IMR-90 (cell line): Measurements from ENCODE around the gene EIF2B2. TPM values are rescaled to one million over a fixed set of nuclear protein-coding genes. Genes with fewer than 3 reads are reported as not detected.

Experiments used
- ATAC-seq: fragments of 200-7000 bp; cut with Tn5 transposase; 2 replicates; pipeline ENCODE4 v1.9.1; 2020; ENCODE audit warnings: low read depth, mild to moderate bottlenecking, moderate library complexity
- BruUV-seq: library from RNA; stranded (reverse); fragments of 400-500 nt; replicated peaks from 2 replicates; lab custom pipeline; 2021; lab: Mats Ljungman, UMichigan
- CTCF ChIA-PET: fragments of 300-600 bp; formaldehyde crosslinking; extraction: SDS; loops from one replicate; lab custom pipeline; 2021; ENCODE audit warnings: antibody characterized with exemption; lab: Yijun Ruan, JAX
- POLR2A ChIA-PET: fragments of 300-600 bp; sonication (Branson Sonifier 250); formaldehyde crosslinking; loops from one replicate; lab custom pipeline; 2022; ENCODE audit warnings: antibody characterized with exemption; ENCODE audit not compliant: unreplicated experiment; lab: Charles Lee
- DNase-seq: peaks from one replicate; pipeline ENCODE4 v3.0.0; 2013
- H2AFZ ChIP-seq: replicated peaks from 2 replicates; pipeline ENCODE3; 2013; ENCODE audit warnings: low read length, mild to moderate bottlenecking; ENCODE audit not compliant: poor library complexity
- H2AK5ac ChIP-seq: 2 replicates; pipeline ENCODE4 v1.6.1; 2013; ENCODE audit warnings: low read depth, low read length, inconsistent platforms
- H2AK9ac ChIP-seq: replicated peaks from 2 replicates; pipeline ENCODE3; 2013; ENCODE audit warnings: mild to moderate bottlenecking, low read depth, low read length, moderate library complexity; ENCODE audit not compliant: poor library complexity
- H2BK120ac ChIP-seq: 2 replicates; pipeline ENCODE4 v1.6.1; 2013; ENCODE audit warnings: low read depth, low read length, inconsistent platforms
- H2BK15ac ChIP-seq: 3 replicates; pipeline ENCODE4 v1.6.1; 2013; ENCODE audit warnings: low read depth, low read length, inconsistent platforms
- H2BK20ac ChIP-seq: 2 replicates; pipeline ENCODE4 v1.6.1; 2013; ENCODE audit warnings: low read depth, mild to moderate bottlenecking, inconsistent platforms, low read length, moderate library complexity
- H2BK5ac ChIP-seq: 2 replicates; pipeline ENCODE4 v1.6.1; 2013; ENCODE audit warnings: mild to moderate bottlenecking, low read depth, low read length, inconsistent platforms; ENCODE audit not compliant: poor library complexity, severe bottlenecking
- H3K14ac ChIP-seq: replicated peaks from 2 replicates; pipeline ENCODE4 v1.6.1; 2013; ENCODE audit warnings: low read depth, low read length, inconsistent platforms
- H3K18ac ChIP-seq: 2 replicates; pipeline ENCODE4 v1.6.1; 2013; ENCODE audit warnings: low read depth, low read length, control low read depth
- H3K23ac ChIP-seq: 2 replicates; pipeline ENCODE4 v1.6.1; 2013; ENCODE audit warnings: low read depth, low read length, inconsistent platforms
- H3K27ac ChIP-seq: 2 replicates; pipeline ENCODE4 v1.5.1; 2013; ENCODE audit warnings: mild to moderate bottlenecking, control low read depth, low read length; ENCODE audit not compliant: insufficient read depth
- H3K27me3 ChIP-seq: 2 replicates; pipeline ENCODE4 v1.6.1; 2013; ENCODE audit warnings: low read length; ENCODE audit not compliant: control insufficient read depth, insufficient read depth
- H3K36me3 ChIP-seq: 2 replicates; pipeline ENCODE4 v1.6.1; 2013; ENCODE audit warnings: low read length, mixed read lengths; ENCODE audit not compliant: control insufficient read depth, insufficient read depth
- H3K4ac ChIP-seq: 2 replicates; pipeline ENCODE4 v1.6.1; 2013; ENCODE audit warnings: low read depth, low read length, inconsistent platforms
- H3K4me1 ChIP-seq: 2 replicates; pipeline ENCODE4 v1.6.1; 2013; ENCODE audit warnings: low read length, mixed read lengths; ENCODE audit not compliant: control insufficient read depth, insufficient read depth
- H3K4me2 ChIP-seq: 2 replicates; pipeline ENCODE4 v1.6.1; 2013; ENCODE audit warnings: low read depth, mild to moderate bottlenecking, control low read depth, low read length, moderate library complexity
- H3K4me3 ChIP-seq: 2 replicates; pipeline ENCODE4 v1.5.1; 2013; ENCODE audit warnings: low read depth, mild to moderate bottlenecking, control low read depth, low read length, moderate library complexity; ENCODE audit not compliant: insufficient read depth
- H3K56ac ChIP-seq: 2 replicates; pipeline ENCODE4 v1.6.1; 2013; ENCODE audit warnings: low read length, inconsistent platforms; ENCODE audit not compliant: insufficient read depth; ENCODE audit errors: extremely low read depth
- H3K79me1 ChIP-seq, 2 experiments: 2 replicates each; pipeline ENCODE4 v1.6.1; 2013; ENCODE audit warnings: low read length in 2 of 2, inconsistent platforms in 1 of 2, low read depth in 1 of 2
- H3K9ac ChIP-seq: 2 replicates; pipeline ENCODE4 v1.6.1; 2013; ENCODE audit warnings: low read depth, low read length, control low read depth
- H3K9me1 ChIP-seq: 2 replicates; pipeline ENCODE4 v1.6.1; 2013; ENCODE audit warnings: low read length, inconsistent platforms; ENCODE audit not compliant: insufficient read depth
- H3K9me3 ChIP-seq: 2 replicates; pipeline ENCODE4 v1.6.1; 2013; ENCODE audit warnings: low read length; ENCODE audit not compliant: control insufficient read depth, insufficient read depth
- H4K20me1 ChIP-seq: 2 replicates; pipeline ENCODE4 v1.6.1; 2013; ENCODE audit warnings: low read length, inconsistent platforms; ENCODE audit not compliant: insufficient read depth
- H4K5ac ChIP-seq: 2 replicates; pipeline ENCODE4 v1.6.1; 2013; ENCODE audit warnings: mild to moderate bottlenecking, low read depth, low read length, control low read depth
- H4K8ac ChIP-seq, 2 experiments: 2 replicates each; pipeline ENCODE4 v1.6.1; 2013; ENCODE audit warnings: low read depth in 2 of 2, low read length in 2 of 2, control low read depth in 1 of 2, inconsistent platforms in 1 of 2
- H4K91ac ChIP-seq: 2 replicates; pipeline ENCODE4 v1.6.1; 2013; ENCODE audit warnings: low read depth, low read length, inconsistent platforms; ENCODE audit not compliant: insufficient read depth
- CEBPB ChIP-seq: IDR thresholded peaks from 2 replicates; pipeline ENCODE4 v1.6.1; 2012; ENCODE audit warnings: low read depth, low read length, improper control_type of control experiment
- CHD1 ChIP-seq: IDR thresholded peaks from 2 replicates; pipeline ENCODE4 v1.6.1; 2012; ENCODE audit warnings: low read depth, low read length, improper control_type of control experiment
- CTCF ChIP-seq: conservative IDR thresholded peaks from 2 replicates; pipeline ENCODE4 v1.5.1; 2012; ENCODE audit warnings: mild to moderate bottlenecking, low read depth, low read length, improper control_type of control experiment
- ELK1 ChIP-seq: fragments of 150-350 bp; IDR thresholded peaks from 2 replicates; pipeline ENCODE4 v1.6.1; 2016; ENCODE audit warnings: low read depth, mild to moderate bottlenecking, low read length, moderate library complexity, borderline replicate concordance
- FOS ChIP-seq: fragments of 150-350 bp; IDR thresholded peaks from 2 replicates; pipeline ENCODE4 v1.6.1; 2016; ENCODE audit warnings: low read depth, low read length
- MAFK ChIP-seq: IDR thresholded peaks from 2 replicates; pipeline ENCODE4 v1.6.1; 2012; ENCODE audit warnings: low read depth, low read length, improper control_type of control experiment
- MXI1 ChIP-seq: IDR thresholded peaks from 2 replicates; pipeline ENCODE4 v1.6.1; 2012; ENCODE audit warnings: low read depth, mild to moderate bottlenecking, low read length, moderate library complexity, borderline replicate concordance
- NFE2L2 ChIP-seq: fragments of 150-350 bp; IDR thresholded peaks from 2 replicates; pipeline ENCODE4 v1.6.1; 2016; ENCODE audit warnings: low read depth, mild to moderate bottlenecking, low read length
- POLR2A ChIP-seq: IDR thresholded peaks from 2 replicates; pipeline ENCODE4 v1.6.1; 2012; ENCODE audit warnings: mild to moderate bottlenecking, low read depth, low read length
- RAD21 ChIP-seq: IDR thresholded peaks from 2 replicates; pipeline ENCODE4 v1.6.1; 2012; ENCODE audit warnings: low read length, improper control_type of control experiment
- RCOR1 ChIP-seq: IDR thresholded peaks from 2 replicates; pipeline ENCODE4 v1.6.1; 2012; ENCODE audit warnings: mild to moderate bottlenecking, low read length, improper control_type of control experiment; ENCODE audit not compliant: insufficient replicate concordance
- RFX5 ChIP-seq: IDR thresholded peaks from 2 replicates; pipeline ENCODE4 v1.8.0; 2012; ENCODE audit warnings: low read depth, mild to moderate bottlenecking, low read length, moderate library complexity
- SMC3 ChIP-seq: fragments of 150-350 bp; IDR thresholded peaks from 2 replicates; pipeline ENCODE4 v1.6.1; 2016; ENCODE audit warnings: low read depth, mild to moderate bottlenecking, antibody characterized with exemption, low read length, moderate library complexity
- USF2 ChIP-seq: fragments of 150-350 bp; IDR thresholded peaks from 2 replicates; pipeline ENCODE4 v1.6.1; 2017; ENCODE audit warnings: mild to moderate bottlenecking, antibody characterized with exemption, low read length, low read depth
- WGBS, 2 experiments: methylation state at CpG; one replicate each; pipeline versions ENCODE4 v1.1.5 to v1.1.7; 2013; ENCODE audit warnings: missing lambda C conversion rate in 2 of 2; ENCODE audit not compliant: insufficient read length in 1 of 2; ENCODE audit errors: extremely low coverage in 2 of 2; 5-methylcytosine and 5-hydroxymethylcytosine counted together
- dilution Hi-C: fragments of 300-500 bp; cut with HindIII; formaldehyde crosslinking; loops from one replicate; pipeline ENCODE4 v1.14.3; 2018; ENCODE audit warnings: low sequenced_read_pairs; ENCODE audit not compliant: unreplicated experiment
- in situ Hi-C: fragments of 300-500 bp; cut with MboI; formaldehyde crosslinking; loops from 3 replicates; pipeline ENCODE4 v1.14.3; 2019; ENCODE audit warnings: low sequenced_read_pairs, inconsistent platforms, mixed read lengths
- intact Hi-C: fragments of 100-400 bp; cut with micrococcal nuclease; formaldehyde crosslinking; loops from 2 replicates; pipeline ENCODE4 v1.10.0; 2022
- polyA plus RNA-seq, 3 experiments: library from polyadenylated mRNA; depleted of rRNA; stranded (reverse); fragments of >200 nt; gene quantifications; 2 replicates each; pipeline ENCODE4 v1.2.3, GENCODE V29; 2012; ENCODE audit warnings: low replicate concordance in 1 of 3
- total RNA-seq: library from RNA; depleted of rRNA; stranded (reverse); fragments of >200 nt; gene quantifications from 2 replicates; pipeline ENCODE4 v1.2.3, GENCODE V29; 2012

Gene EIF2B2
- total and polyA plus RNA-seq, 2 of the 4 experiments (the other 2 are of a cell fraction), result 63.6 to 70.1 TPM

- no TSS peak for BruUV-seq
- no peak overlapping the region for H2AK9ac ChIP-seq
- no peak overlapping the region for H2BK20ac ChIP-seq
- no peak overlapping the region for H3K9ac ChIP-seq
- in situ Hi-C loops (no loop called here), intact Hi-C loops (no loop called here), dilution Hi-C loops (no loop called here)
- no peak overlapping the region for H4K5ac ChIP-seq
- H3K4me1 ChIP-seq, result peaks cover 3% of the 10 kb centered on the region; the same call in 1 of the 2 replicates
- H3K27ac ChIP-seq, result no peak overlapping the region
- H3K14ac ChIP-seq, result no peak overlapping the region
- no peak overlapping the region for H3K4me2 ChIP-seq
- H3K18ac ChIP-seq, result no peak overlapping the region
- no peak overlapping the region for H4K8ac ChIP-seq
- peaks cover 31% of the 10 kb centered on the region for H3K27me3 ChIP-seq
- no peak overlapping the region for H3K4ac ChIP-seq
- no peak overlapping the region for H3K56ac ChIP-seq
- ATAC-seq, result no peak
- WGBS, 2 experiments, result 90% methylated on average over 1 of the region's 5 CpGs; no CpG with 5 or more reads in 1 of the 2 experiments
- no peak overlapping the region for H2BK5ac ChIP-seq
- no peaks in the 10 kb centered on the region for H3K79me1 ChIP-seq
- no peak overlapping the region for H4K91ac ChIP-seq
- no peak overlapping the region for H2BK120ac ChIP-seq
- no peak overlapping the region for H3K4me3 ChIP-seq
- no peak for DNase-seq
- H4K20me1 ChIP-seq, result no peaks in the 10 kb centered on the region
- H2AK5ac ChIP-seq, result no peak overlapping the region
- no peak overlapping the region for H2BK15ac ChIP-seq
- H2AFZ ChIP-seq, result no peak overlapping the region
- H3K9me3 ChIP-seq, result no peaks in the 10 kb centered on the region
- TF ChIP-seq RAD21, result no peak
- TF ChIP-seq MXI1, result no peak
- TF ChIP-seq RFX5, result no peak
- no peak for TF ChIP-seq POLR2A
- no peak for TF ChIP-seq RCOR1
- no peak for TF ChIP-seq CHD1
- no peak for TF ChIP-seq NFE2L2
- no peak for TF ChIP-seq CEBPB
- no peak for TF ChIP-seq CTCF
- TF ChIP-seq ELK1, result no peak
- no peak for TF ChIP-seq USF2
- no peak for TF ChIP-seq SMC3
- TF ChIP-seq MAFK, result no peak
- no peak for TF ChIP-seq FOS
- POLR2A ChIA-PET, result no interaction called here
- CTCF ChIA-PET, result no interaction called here
- no peaks in the 10 kb centered on the region for H3K9me1 ChIP-seq
- no peaks in the 10 kb centered on the region for H3K36me3 ChIP-seq
- no peak overlapping the region for H3K23ac ChIP-seq
Observed at GRCh38 chr14:74959596-74960180, 43.0 kb upstream of the EIF2B2 start.
